Mucosa of rectum (tissue), 2 donors: ENCODE results near the gene RTL9.
"Not testable (repeated sequence)": the region's sequence is repeated elsewhere in the genome, so short reads cannot be mapped to it uniquely, and the experiment has no call there.

Source experiments
- H3K27ac ChIP-seq, 2 donors: one replicate each; pipeline ENCODE4 v1.7.0; 2013; ENCODE audit warnings: inconsistent platforms in 2 of 2, low read depth in 2 of 2, low read length in 2 of 2
- H3K27me3 ChIP-seq, 2 donors: one replicate each; pipeline ENCODE4 v1.7.0; 2013; ENCODE audit warnings: low read length in 2 of 2; ENCODE audit not compliant: control insufficient read depth in 2 of 2, insufficient read depth in 2 of 2
- H3K36me3 ChIP-seq, 2 donors: one replicate each; pipeline ENCODE4 v1.7.0; 2013; ENCODE audit warnings: low read length in 2 of 2; ENCODE audit not compliant: control insufficient read depth in 2 of 2, insufficient read depth in 2 of 2
- H3K4me1 ChIP-seq, 2 donors: one replicate each; pipeline ENCODE4 v1.7.0; 2013; ENCODE audit warnings: low read length in 2 of 2, mild to moderate bottlenecking in 1 of 2; ENCODE audit not compliant: control insufficient read depth in 2 of 2, insufficient read depth in 2 of 2
- H3K4me3 ChIP-seq, 2 donors: one replicate each; pipeline ENCODE4 v1.7.0; 2013; ENCODE audit warnings: low read length in 2 of 2
- H3K9ac ChIP-seq, 2 donors: one replicate each; pipeline ENCODE4 v1.7.0; 2013; ENCODE audit warnings: low read length in 2 of 2, low read depth in 1 of 2, mild to moderate bottlenecking in 1 of 2
- H3K9me3 ChIP-seq, 2 donors: one replicate each; pipeline ENCODE4 v1.7.0; 2013; ENCODE audit warnings: low read length in 2 of 2; ENCODE audit not compliant: control insufficient read depth in 2 of 2
- donor health status: healthy.
- donor health status: Normal muscosa, but diverticular disease.

The RTL9 gene

DNA sequence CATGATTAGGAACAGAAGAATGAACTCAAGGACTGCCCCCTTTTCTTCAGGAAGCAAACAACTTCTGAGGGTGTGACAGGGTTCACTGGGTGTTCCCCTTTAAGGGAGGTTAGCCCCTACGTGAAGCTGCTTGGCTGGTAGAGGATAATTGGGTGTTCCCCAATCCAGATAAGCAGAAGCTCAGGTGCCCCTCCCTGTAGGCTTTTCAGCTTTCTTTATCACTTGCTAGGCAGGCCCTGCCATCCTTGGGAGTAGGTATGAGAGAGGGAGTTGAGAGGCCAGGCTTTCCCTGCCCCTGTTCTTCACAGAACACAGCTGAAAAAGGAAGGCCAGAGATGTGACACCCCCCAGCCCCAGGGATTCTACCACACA, 44.2 kb downstream of the RTL9 start:
- H3K27ac ChIP-seq: no peak overlapping the region
- no peaks in the 10 kb centered on the region for H3K9me3 ChIP-seq
- H3K36me3 ChIP-seq: no peaks in the 10 kb centered on the region
- H3K4me1 ChIP-seq: no peaks in the 10 kb centered on the region
- H3K4me3 ChIP-seq: no peak overlapping the region
- peaks cover 6 to 7% of the 10 kb centered on the region in 2 donors for H3K27me3 ChIP-seq
- no peak overlapping the region for H3K9ac ChIP-seq

DNA sequence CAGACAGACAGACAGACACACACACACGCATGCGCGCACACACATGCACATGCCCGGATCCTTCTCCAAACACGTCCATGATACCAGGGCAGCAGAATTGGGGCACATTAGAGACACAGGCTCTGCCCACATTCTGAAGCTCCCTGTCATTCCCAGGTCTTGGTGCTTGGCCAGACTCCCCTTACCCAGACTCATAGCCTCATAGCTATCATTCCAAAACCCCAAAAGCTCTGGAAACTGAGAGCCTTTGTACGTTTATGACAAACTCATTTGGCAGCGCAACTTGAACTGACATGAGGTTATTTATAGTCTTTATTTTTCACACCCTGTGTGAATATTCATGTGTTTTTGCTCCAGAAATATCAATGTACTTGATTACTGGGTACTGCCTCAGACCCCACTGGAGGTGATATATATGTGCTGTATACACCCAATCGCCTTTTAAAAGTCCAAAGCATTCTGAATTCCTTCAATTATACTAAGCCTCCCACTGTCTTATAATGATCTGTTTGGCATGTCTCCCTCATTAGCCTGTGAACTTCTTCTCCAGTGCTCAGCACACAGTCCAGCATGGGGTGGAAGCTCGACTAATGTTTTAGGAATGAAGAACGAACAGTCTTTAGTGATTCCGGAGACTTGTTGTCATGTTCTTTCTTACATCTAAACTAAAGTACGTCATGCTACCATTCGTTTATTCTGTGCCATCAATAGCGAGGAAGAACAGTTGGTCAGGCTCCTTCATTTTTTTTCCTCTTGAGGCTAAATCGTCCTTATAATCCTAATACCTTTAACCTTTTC, 45.0 kb downstream of the RTL9 start:
- Histone ChIP-seq H3K27ac (no peak overlapping the region), H3K36me3 (no peaks in the 10 kb centered on the region), H3K9me3 (no peaks in the 10 kb centered on the region), H3K4me1 (no peaks in the 10 kb centered on the region), H3K9ac (no peak overlapping the region), H3K27me3 (peaks cover 5 to 8% of the 10 kb centered on the region in 2 donors), H3K4me3 (no peak overlapping the region)

DNA sequence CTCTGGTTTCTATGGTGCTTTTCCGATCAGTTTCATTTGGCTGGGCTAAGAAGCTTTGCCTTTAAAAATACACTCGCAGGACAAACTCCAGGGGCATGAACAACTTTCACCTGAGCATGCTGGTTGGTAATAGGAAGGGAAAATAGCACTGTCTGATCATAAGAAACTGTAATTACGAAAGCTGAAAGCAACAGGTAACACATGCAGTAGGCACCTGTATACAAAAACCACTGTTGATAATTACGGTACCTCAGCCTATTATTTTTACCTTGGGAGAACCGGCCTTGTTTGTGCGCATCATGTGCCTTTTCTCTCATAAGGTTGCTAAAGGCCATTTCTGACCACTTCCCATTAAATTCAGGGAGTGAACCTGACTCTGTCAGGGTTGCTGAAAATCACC, 45.7 kb downstream of the RTL9 start:
- Histone ChIP-seq H3K4me3 (no peak overlapping the region), H3K4me1 (no peaks in the 10 kb centered on the region), H3K9me3 (no peaks in the 10 kb centered on the region), H3K27ac (no peak overlapping the region), H3K36me3 (no peaks in the 10 kb centered on the region), H3K27me3 (peaks cover 5 to 8% of the 10 kb centered on the region in 2 donors), H3K9ac (no peak overlapping the region)

DNA sequence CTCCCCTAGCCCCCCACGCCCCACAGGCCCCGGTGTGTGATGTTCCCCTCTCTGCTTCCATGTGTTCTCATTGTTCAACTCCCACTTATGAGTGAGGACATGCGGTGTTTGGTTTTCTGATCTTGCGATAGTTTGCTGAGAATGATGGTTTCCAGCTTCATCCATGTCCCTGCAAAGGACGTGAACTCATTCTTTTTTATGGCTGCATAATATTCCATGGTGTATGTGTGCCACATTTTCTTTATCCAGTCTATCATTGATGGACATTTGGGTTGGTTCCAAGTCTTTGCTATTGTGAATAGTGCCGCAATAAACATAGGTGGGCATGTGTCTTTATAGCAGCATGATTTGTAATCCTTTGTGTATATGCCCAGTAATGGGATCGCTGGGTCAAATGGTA, 47.6 kb downstream of the RTL9 start:
- H3K27me3 ChIP-seq: peaks cover 3 to 12% of the 10 kb centered on the region in 2 donors
- H3K9me3 ChIP-seq, H3K9ac ChIP-seq, H3K27ac ChIP-seq, H3K4me1 ChIP-seq, H3K36me3 ChIP-seq, H3K4me3 ChIP-seq: not testable (repeated sequence)

DNA sequence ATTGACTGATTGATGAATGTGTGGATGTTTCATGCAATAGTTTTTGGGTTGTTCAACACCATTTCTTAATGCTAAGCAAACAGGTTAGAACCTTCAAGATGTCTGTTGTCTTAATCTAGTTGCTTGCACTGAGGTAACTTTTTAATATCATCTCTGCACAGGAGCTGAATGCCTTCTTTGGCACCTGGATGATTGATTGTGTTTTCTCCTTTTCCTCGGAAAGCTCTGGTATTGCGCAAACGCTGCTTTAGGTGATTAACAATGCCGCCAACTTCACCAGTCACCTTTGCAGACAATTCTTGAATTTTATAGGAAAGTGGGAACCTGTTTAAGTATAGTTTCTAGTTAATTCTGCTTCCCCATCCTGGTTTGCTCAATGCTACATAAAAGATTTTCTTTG, 48.2 kb downstream of the RTL9 start:
- Histone ChIP-seq H3K27me3 (peaks cover 3 to 12% of the 10 kb centered on the region in 2 donors), H3K4me3 (no peak overlapping the region), H3K4me1 (no peaks in the 10 kb centered on the region), H3K36me3 (no peaks in the 10 kb centered on the region), H3K9me3 (no peaks in the 10 kb centered on the region), H3K27ac (no peak overlapping the region), H3K9ac (no peak overlapping the region)

DNA sequence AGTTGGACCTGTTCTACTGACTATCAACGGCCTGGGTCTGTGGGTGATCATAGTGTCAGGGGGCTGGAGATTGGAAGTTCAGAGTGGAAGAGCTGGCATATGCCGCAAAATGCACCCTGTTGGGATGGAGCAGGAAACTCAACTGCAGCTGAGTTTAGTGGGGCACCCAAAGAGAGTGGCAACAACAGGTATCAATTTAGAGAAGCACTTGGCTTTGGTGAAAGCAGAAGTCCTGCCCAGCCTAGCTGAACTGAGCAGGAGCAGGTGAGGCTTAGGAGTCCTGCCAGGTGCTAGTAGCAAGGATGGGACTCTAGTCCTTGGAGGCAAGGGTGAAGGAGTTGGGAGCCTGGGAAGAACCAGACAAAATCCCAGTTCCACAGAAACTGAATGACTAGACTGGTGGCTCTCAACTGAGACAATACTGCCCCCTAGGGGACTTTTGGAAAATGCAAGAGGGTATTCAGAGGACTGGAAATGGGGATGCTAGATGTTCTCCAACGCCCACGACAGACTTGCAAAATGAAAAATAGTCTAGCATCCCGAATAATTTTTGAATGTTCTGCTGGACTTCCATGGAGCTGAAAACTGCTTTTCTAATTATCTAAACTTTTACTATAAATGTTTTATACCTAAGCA, 49.4 kb downstream of the RTL9 start:
- Histone ChIP-seq H3K9ac (no peak overlapping the region), H3K4me3 (no peak overlapping the region), H3K9me3 (no peaks in the 10 kb centered on the region), H3K27ac (no peak overlapping the region), H3K36me3 (no peaks in the 10 kb centered on the region), H3K4me1 (no peaks in the 10 kb centered on the region), H3K27me3 (peaks cover 3 to 12% of the 10 kb centered on the region in 2 donors)
